Fibroblast of pulmonary artery (primary cell): Measurements from ENCODE around the gene DPP6.

Source experiments
- DNase-seq: peaks from one replicate; pipeline ENCODE4 v3.0.0-alpha.2; 2010; ENCODE audit warnings: low read depth
- H3K4me3 ChIP-seq: replicated peaks from 2 replicates; pipeline ENCODE4 v1.5.1; 2011; ENCODE audit warnings: low read depth, mild to moderate bottlenecking, control low read depth, low read length, moderate library complexity
- CTCF ChIP-seq: IDR thresholded peaks from 2 replicates; pipeline ENCODE4 v1.5.1; 2011; ENCODE audit warnings: mild to moderate bottlenecking, control low read depth, low read length, inconsistent platforms; ENCODE audit errors: missing control alignments

Gene DPP6

GRCh38 chr7:154409703-154410311 lies 357.6 kb downstream of the DPP6 start:
- H3K4me3 ChIP-seq = no peak overlapping the region
- TF ChIP-seq CTCF = no peak
- DNase-seq = peak; percentile 11

- no peak for DNase-seq
- H3K4me3 ChIP-seq = no peak overlapping the region
- no peak for TF ChIP-seq CTCF
Measured at GRCh38 chr7:154412105-154412504, 359.9 kb downstream of the DPP6 start.

GRCh38 chr7:154415709-154416399 lies 363.7 kb downstream of the DPP6 start:
- no peak overlapping the region for H3K4me3 ChIP-seq
- no peak for DNase-seq
- no peak for TF ChIP-seq CTCF

- no peak for TF ChIP-seq CTCF
- no peak overlapping the region for H3K4me3 ChIP-seq
- DNase-seq = no peak
Measured at GRCh38 chr7:154416714-154417113, 364.5 kb downstream of the DPP6 start.

GRCh38 chr7:154419344-154419743 lies 367.1 kb downstream of the DPP6 start:
- no peak for TF ChIP-seq CTCF
- no peak overlapping the region for H3K4me3 ChIP-seq
- DNase-seq = no peak

GRCh38 chr7:154423231-154423630 lies 371.0 kb downstream of the DPP6 start:
- no peak for DNase-seq
- H3K4me3 ChIP-seq = no peak overlapping the region
- TF ChIP-seq CTCF = no peak

- H3K4me3 ChIP-seq = no peak overlapping the region
- no peak for DNase-seq
- no peak for TF ChIP-seq CTCF
Measured at GRCh38 chr7:154424350-154424749, 372.2 kb downstream of the DPP6 start.
